Spinal cord (tissue), 10 donors: ENCODE results near the gene PIP5K1B. TPM values are rescaled to one million over a fixed set of nuclear protein-coding genes. Genes with fewer than 3 reads are reported as not detected.

Experiments
- DNase-seq, 6 donors: peaks; one replicate each; pipeline versions ENCODE4 v3.0.0 to v3.0.0-alpha.2; 2013 to 2015; ENCODE audit warnings: low spot score in 6 of 6, low read depth in 4 of 6
- H3K27ac ChIP-seq: one replicate; pipeline ENCODE4 v1.5.1; 2013; ENCODE audit warnings: low read depth, low read length, control low read depth
- H3K27me3 ChIP-seq: one replicate; pipeline ENCODE4 v1.6.1; 2013; ENCODE audit warnings: low read length; ENCODE audit not compliant: control insufficient read depth, insufficient read depth
- H3K36me3 ChIP-seq: one replicate; pipeline ENCODE4 v1.6.1; 2013; ENCODE audit warnings: low read length; ENCODE audit not compliant: control insufficient read depth, insufficient read depth
- H3K4me1 ChIP-seq: one replicate; pipeline ENCODE4 v1.6.1; 2013; ENCODE audit warnings: low read length; ENCODE audit not compliant: control insufficient read depth, insufficient read depth
- H3K4me3 ChIP-seq: one replicate; pipeline ENCODE4 v1.5.1; 2013; ENCODE audit warnings: low read depth, low read length, control low read depth
- H3K9me3 ChIP-seq: one replicate; pipeline ENCODE4 v1.6.1; 2013; ENCODE audit warnings: low read length; ENCODE audit not compliant: control insufficient read depth, insufficient read depth
- WGBS: methylation state at CpG from one replicate; pipeline ENCODE4 v1.1.5; 2013; ENCODE audit warnings: missing lambda C conversion rate; ENCODE audit not compliant: insufficient coverage; 5-methylcytosine and 5-hydroxymethylcytosine counted together
- polyA plus RNA-seq, 2 donors: library from polyadenylated mRNA; unstranded; fragments of 120-200 nt; gene quantifications; one replicate each; pipeline ENCODE4 v1.2.1, GENCODE V29; 2013; ENCODE audit not compliant: insufficient read length in 2 of 2
- total RNA-seq, 2 donors: library from RNA; depleted of rRNA in 1 of 2; stranded (reverse); fragments of 120-200 nt in 1 of 2; fragments of >200 nt in 1 of 2; gene quantifications; one replicate each; pipeline versions ENCODE4 v1.2.3 to v1.2.4, GENCODE V29; 2013 to 2014
- donor health status: healthy.

Gene PIP5K1B
- total and polyA plus RNA-seq, 4 donors, result 7.5 to 19.9 (median 12.7) TPM

- Histone ChIP-seq H3K27ac (no peak overlapping the region), H3K27me3 (no peaks in the 10 kb centered on the region), H3K4me1 (no peaks in the 10 kb centered on the region), H3K36me3 (no peaks in the 10 kb centered on the region), H3K9me3 (no peaks in the 10 kb centered on the region), H3K4me3 (no peak overlapping the region)
- DNase-seq, result no peak
- WGBS, result 97% methylated on average over 3 of the region's 3 CpGs
Observed at GRCh38 chr9:68805890-68806517, 101.0 kb downstream of the PIP5K1B start.

- WGBS, result 50% methylated on average over 1 of the region's 6 CpGs
- no peak overlapping the region for H3K27ac ChIP-seq
- H3K9me3 ChIP-seq, result no peaks in the 10 kb centered on the region
- peak in 2 of 6 donors; percentile 60 to 79 for DNase-seq
- no peaks in the 10 kb centered on the region for H3K27me3 ChIP-seq
- no peaks in the 10 kb centered on the region for H3K4me1 ChIP-seq
- no peaks in the 10 kb centered on the region for H3K36me3 ChIP-seq
- H3K4me3 ChIP-seq, result no peak overlapping the region
Observed at GRCh38 chr9:68808338-68808890, 103.4 kb downstream of the PIP5K1B start.

- WGBS, result 89% methylated on average over 3 of the region's 8 CpGs
- no peaks in the 10 kb centered on the region for H3K4me1 ChIP-seq
Observed at GRCh38 chr9:68817079-68817875, 112.2 kb downstream of the PIP5K1B start.

GRCh38 chr9:68819065-68819464 lies 114.0 kb downstream of the PIP5K1B start:
- H3K36me3 ChIP-seq, result no peaks in the 10 kb centered on the region
- H3K4me1 ChIP-seq, result no peaks in the 10 kb centered on the region
- H3K27ac ChIP-seq, result no peak overlapping the region
- no peaks in the 10 kb centered on the region for H3K27me3 ChIP-seq
- 90% methylated on average over 1 of the region's 2 CpGs for WGBS
- no peak overlapping the region for H3K4me3 ChIP-seq
- no peak for DNase-seq
- H3K9me3 ChIP-seq, result no peaks in the 10 kb centered on the region

More at GRCh38 chr9:68817079-68817875, 112.2 kb downstream of the PIP5K1B start:
- H3K9me3 ChIP-seq, result no peaks in the 10 kb centered on the region
- H3K27ac ChIP-seq, result no peak overlapping the region
- no peak overlapping the region for H3K4me3 ChIP-seq
- no peaks in the 10 kb centered on the region for H3K36me3 ChIP-seq
- H3K27me3 ChIP-seq, result no peaks in the 10 kb centered on the region
- DNase-seq, result no peak

- H3K36me3 ChIP-seq, result no peaks in the 10 kb centered on the region
- no peak overlapping the region for H3K4me3 ChIP-seq
- no peak for DNase-seq
- 100% methylated on average over 2 of the region's 2 CpGs for WGBS
- H3K9me3 ChIP-seq, result no peaks in the 10 kb centered on the region
- no peaks in the 10 kb centered on the region for H3K4me1 ChIP-seq
- H3K27me3 ChIP-seq, result no peaks in the 10 kb centered on the region
- no peak overlapping the region for H3K27ac ChIP-seq
Observed at GRCh38 chr9:68821911-68822310, 116.9 kb downstream of the PIP5K1B start.

GRCh38 chr9:68822596-68823165 lies 117.6 kb downstream of the PIP5K1B start:
- Histone ChIP-seq H3K4me1 (no peaks in the 10 kb centered on the region), H3K9me3 (no peaks in the 10 kb centered on the region)

GRCh38 chr9:68825762-68826472 lies 120.9 kb downstream of the PIP5K1B start:
- H3K9me3 ChIP-seq, result no peaks in the 10 kb centered on the region
- H3K4me1 ChIP-seq, result peaks cover 7% of the 10 kb centered on the region
- H3K4me3 ChIP-seq, result no peak overlapping the region
- H3K27ac ChIP-seq, result no peak overlapping the region
- DNase-seq, result peak in 2 of 6 donors; percentile 39 to 40
- 27% methylated on average over 6 of the region's 9 CpGs for WGBS
- no peaks in the 10 kb centered on the region for H3K27me3 ChIP-seq
- no peaks in the 10 kb centered on the region for H3K36me3 ChIP-seq

More at GRCh38 chr9:68822596-68823165, 117.6 kb downstream of the PIP5K1B start:
- H3K36me3 ChIP-seq, result no peaks in the 10 kb centered on the region
- H3K4me3 ChIP-seq, result no peak overlapping the region
- 27% methylated on average over 2 of the region's 6 CpGs for WGBS
- no peaks in the 10 kb centered on the region for H3K27me3 ChIP-seq
- peak in 2 of 6 donors; percentile 21 to 38 for DNase-seq
- no peak overlapping the region for H3K27ac ChIP-seq

GRCh38 chr9:68827837-68828744 lies 123.1 kb downstream of the PIP5K1B start:
- H3K27ac ChIP-seq, result no peak overlapping the region

More at GRCh38 chr9:68827837-68828744, 123.1 kb downstream of the PIP5K1B start:
- Histone ChIP-seq H3K4me3 (no peak overlapping the region), H3K9me3 (no peaks in the 10 kb centered on the region), H3K27me3 (no peaks in the 10 kb centered on the region), H3K36me3 (no peaks in the 10 kb centered on the region), H3K4me1 (peaks cover 7% of the 10 kb centered on the region)
- 93% methylated on average over 10 of the region's 14 CpGs for WGBS
- DNase-seq, result no peak
